ENCODE results near the gene SDHC. TPM values are rescaled to one million over a fixed set of nuclear protein-coding genes. Genes with fewer than 3 reads are reported as not detected.
"Not testable (repeated sequence)": the region's sequence is repeated elsewhere in the genome, so short reads cannot be mapped to it uniquely, and the experiment has no call there.

The SDHC gene
- total and polyA plus RNA-seq, 9 donors: 20.2 to 145 (median 131) TPM

DNA sequence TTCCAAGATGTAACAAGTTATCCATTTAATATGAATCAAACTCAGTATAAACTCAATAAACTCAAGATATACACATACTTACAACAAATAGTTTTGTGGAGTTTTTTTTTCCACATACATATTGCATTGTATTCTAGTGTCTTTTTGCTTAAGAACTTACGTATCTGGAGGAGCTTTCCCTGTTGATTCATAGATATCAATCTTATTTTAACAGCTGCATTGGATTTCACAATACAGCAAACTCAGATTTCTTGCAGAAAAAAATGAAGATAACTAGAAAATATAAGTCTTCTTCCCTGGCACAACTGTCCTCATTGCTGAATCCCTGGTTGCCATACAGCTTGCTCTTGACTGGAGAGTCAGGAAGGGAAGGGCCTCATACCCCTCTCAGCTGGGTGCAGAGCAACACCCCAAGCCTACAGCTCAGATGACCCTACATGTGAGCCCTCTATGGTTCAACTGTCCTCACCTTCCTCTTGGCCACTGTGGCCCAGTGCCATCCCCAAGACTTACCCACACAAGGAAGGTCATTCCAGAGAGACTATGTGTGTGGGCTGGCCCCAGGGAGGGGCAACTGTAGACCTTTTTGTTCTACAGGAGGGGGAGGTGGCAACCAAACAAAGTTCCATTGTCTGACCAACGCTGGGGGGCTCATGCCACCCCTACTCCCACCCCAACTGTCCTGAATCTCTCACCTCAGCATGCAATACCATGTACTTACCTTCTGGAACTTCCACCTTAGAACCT lies 6.1 kb upstream of the SDHC start:
- Histone ChIP-seq H3K9me3 (replicated peaks; ENCODE audit: control insufficient read depth, low read depth, low read length) (no peaks in the 10 kb centered on the region), H3K4me1 (ENCODE audit: control insufficient read depth, insufficient read depth, low read length) (peaks cover 26% of the 10 kb centered on the region), H3K27me3 (ENCODE audit: control insufficient read depth, insufficient read depth, low read length) (peaks cover 14% of the 10 kb centered on the region), H3K4me3 (ENCODE audit: low read length) (no peak overlapping the region), H3K36me3 (ENCODE audit: control insufficient read depth, insufficient read depth, low read length) (no peaks in the 10 kb centered on the region), H3K27ac (ENCODE audit: low read length) (no peak overlapping the region)
- no peak for DNase-seq
- 50% methylated on average over 1 of the region's 2 CpGs for WGBS (ENCODE audit: insufficient coverage)

- H3K27ac ChIP-seq (ENCODE audit: low read length): no peak within 1 kb of the TSS
- no peaks in the 10 kb centered on the region for H3K9me3 ChIP-seq (replicated peaks; ENCODE audit: control insufficient read depth, low read depth, low read length)
- no peak for DNase-seq
- H3K4me1 ChIP-seq (ENCODE audit: control insufficient read depth, insufficient read depth, low read length): peaks cover 32% of the 10 kb centered on the region
- peaks cover 14% of the 10 kb centered on the region for H3K27me3 ChIP-seq (ENCODE audit: control insufficient read depth, insufficient read depth, low read length)
- WGBS (ENCODE audit: insufficient coverage): 54% methylated on average over 2 of the region's 2 CpGs
- no peaks in the 10 kb centered on the region for H3K36me3 ChIP-seq (ENCODE audit: control insufficient read depth, insufficient read depth, low read length)
- H3K4me3 ChIP-seq (ENCODE audit: low read length): no peak within 1 kb of the TSS
Observed at GRCh38 chr1:161309868-161310267, 4.3 kb upstream of the SDHC start, which contains the start of gene MPZ. TSS of gene MPZ (minus strand) at chr1:161309968. CDS start at chr1:161309905, 63 bp downstream.

DNA sequence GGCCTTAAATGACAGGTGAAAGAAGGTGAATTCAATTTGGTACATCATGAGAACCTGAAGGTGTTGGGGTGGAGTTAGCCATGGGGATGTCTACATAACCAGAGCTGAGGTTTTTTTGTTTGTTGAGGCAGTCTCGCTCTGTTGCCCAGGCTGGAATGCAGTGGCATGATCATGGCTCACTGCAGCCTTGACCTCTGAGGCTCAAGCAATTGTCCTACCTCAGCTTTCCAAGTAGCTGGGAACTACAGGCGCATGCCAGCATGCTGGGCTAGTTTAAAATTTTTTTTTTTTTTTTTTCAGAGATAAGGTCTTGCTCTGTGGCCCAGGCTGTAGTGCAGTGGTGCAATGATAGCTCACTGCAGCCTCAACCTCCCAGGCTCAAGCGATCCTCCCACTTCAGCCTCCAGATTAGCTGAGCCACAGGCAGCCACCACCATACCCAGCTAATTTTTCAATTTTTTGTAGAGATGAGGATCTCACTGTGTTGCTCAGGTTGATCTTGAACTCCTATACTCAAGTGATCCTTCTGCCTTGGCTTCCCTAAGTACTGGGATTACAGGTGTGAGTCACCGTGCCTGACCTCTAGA lies 2.5 kb upstream of the SDHC start:
- H3K27me3 ChIP-seq (ENCODE audit: control insufficient read depth, insufficient read depth, low read length): peaks cover 14% of the 10 kb centered on the region
- no peak for DNase-seq
- H3K36me3 ChIP-seq (ENCODE audit: control insufficient read depth, insufficient read depth, low read length): no peaks in the 10 kb centered on the region
- 100% methylated on average over 1 of the region's 4 CpGs for WGBS (ENCODE audit: insufficient coverage)
- H3K27ac ChIP-seq (ENCODE audit: low read length): no peak overlapping the region
- peaks cover 20% of the 10 kb centered on the region for H3K4me1 ChIP-seq (ENCODE audit: control insufficient read depth, insufficient read depth, low read length)
- H3K4me3 ChIP-seq (ENCODE audit: low read length): no peak overlapping the region
- no peaks in the 10 kb centered on the region for H3K9me3 ChIP-seq (replicated peaks; ENCODE audit: control insufficient read depth, low read depth, low read length)

DNA sequence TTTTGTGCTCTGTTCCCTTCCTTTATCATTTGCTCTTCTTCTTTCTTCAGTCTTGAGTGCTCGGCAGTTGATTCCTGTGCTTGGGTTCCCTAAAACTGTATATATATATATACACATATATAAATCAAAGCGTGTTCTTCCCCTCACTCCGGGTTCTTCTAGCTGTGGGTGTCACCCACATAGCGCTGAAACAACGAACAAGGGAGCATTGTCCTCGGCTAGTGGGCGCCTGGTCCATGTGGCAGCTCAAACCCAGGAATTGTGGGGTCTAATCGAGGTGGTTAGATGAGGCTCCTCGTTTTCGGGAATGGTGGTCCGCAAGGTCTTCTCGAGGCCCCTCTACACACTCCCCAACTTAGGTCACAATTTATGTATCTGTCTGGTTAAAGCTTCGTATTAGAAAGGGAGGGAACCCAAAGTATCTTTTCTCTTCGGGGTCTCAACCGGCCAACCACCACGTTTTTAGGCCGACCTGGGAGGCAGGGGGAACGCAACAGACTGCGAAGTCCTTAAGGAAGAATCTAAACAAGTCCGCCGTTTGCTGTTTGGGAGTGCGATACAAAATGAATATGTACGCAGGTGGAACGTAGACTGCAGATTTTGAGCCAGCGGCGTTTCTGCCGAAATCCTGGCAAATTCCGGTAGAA lies 504 bp upstream of the SDHC start:
- DNase-seq: no peak
- Histone ChIP-seq H3K27ac (ENCODE audit: low read length) (peak overlapping the region; percentile 96), H3K36me3 (ENCODE audit: control insufficient read depth, insufficient read depth, low read length) (no peaks in the 10 kb centered on the region), H3K9me3 (replicated peaks; ENCODE audit: control insufficient read depth, low read depth, low read length) (no peaks in the 10 kb centered on the region), H3K27me3 (ENCODE audit: control insufficient read depth, insufficient read depth, low read length) (peaks cover 10% of the 10 kb centered on the region), H3K4me1 (ENCODE audit: control insufficient read depth, insufficient read depth, low read length) (peaks cover 14% of the 10 kb centered on the region), H3K4me3 (ENCODE audit: low read length) (peak overlapping the region; percentile 99)
- WGBS (ENCODE audit: insufficient coverage): 6% methylated on average over 16 of the region's 28 CpGs

- not testable (repeated sequence) for H3K27ac ChIP-seq (ENCODE audit: low read length); DNase-seq; H3K9me3 ChIP-seq (replicated peaks; ENCODE audit: control insufficient read depth, low read depth, low read length); H3K27me3 ChIP-seq (ENCODE audit: control insufficient read depth, insufficient read depth, low read length); H3K36me3 ChIP-seq (ENCODE audit: control insufficient read depth, insufficient read depth, low read length); H3K4me3 ChIP-seq (ENCODE audit: low read length)
- WGBS (ENCODE audit: insufficient coverage): 73% methylated on average over 7 of the region's 17 CpGs
- H3K4me1 ChIP-seq (ENCODE audit: control insufficient read depth, insufficient read depth, low read length): peaks cover 11% of the 10 kb centered on the region
Observed at GRCh38 chr1:161315841-161316674, 1.9 kb downstream of the SDHC start.

- Histone ChIP-seq H3K4me3 (ENCODE audit: low read length) (no peak overlapping the region), H3K9me3 (replicated peaks; ENCODE audit: control insufficient read depth, low read depth, low read length) (no peaks in the 10 kb centered on the region), H3K27me3 (ENCODE audit: control insufficient read depth, insufficient read depth, low read length) (no peaks in the 10 kb centered on the region), H3K4me1 (ENCODE audit: control insufficient read depth, insufficient read depth, low read length) (no peaks in the 10 kb centered on the region), H3K27ac (ENCODE audit: low read length) (no peak overlapping the region), H3K36me3 (ENCODE audit: control insufficient read depth, insufficient read depth, low read length) (peaks cover 31% of the 10 kb centered on the region)
- WGBS (ENCODE audit: insufficient coverage): 90% methylated on average over 2 of the region's 4 CpGs
- DNase-seq: no peak
Observed at GRCh38 chr1:161324020-161324419, 9.8 kb downstream of the SDHC start.

DNA sequence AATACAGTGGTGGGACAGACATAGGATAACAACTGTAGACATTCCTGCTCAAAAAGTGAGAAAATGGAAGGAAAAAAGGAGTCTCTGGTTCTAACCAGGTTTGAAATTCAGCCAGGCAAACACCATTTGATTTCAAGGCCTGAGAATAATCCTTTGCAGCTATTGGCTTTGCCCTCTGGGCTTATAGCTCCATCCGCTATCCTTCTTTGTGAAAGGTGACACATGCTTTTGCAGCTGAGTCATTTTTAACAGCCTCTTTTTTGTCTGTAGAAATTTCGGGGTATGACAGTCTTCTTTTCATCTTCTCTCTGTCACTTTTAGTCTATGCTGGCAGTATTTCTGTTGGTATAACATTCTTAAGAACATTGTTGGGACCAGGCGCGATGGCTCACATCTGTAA lies 16.2 kb downstream of the SDHC start:
- WGBS (ENCODE audit: insufficient coverage): 100% methylated on average over 2 of the region's 4 CpGs
- Histone ChIP-seq H3K4me3 (ENCODE audit: low read length) (no peak overlapping the region), H3K36me3 (ENCODE audit: control insufficient read depth, insufficient read depth, low read length) (peaks cover 38% of the 10 kb centered on the region), H3K9me3 (replicated peaks; ENCODE audit: control insufficient read depth, low read depth, low read length) (no peaks in the 10 kb centered on the region), H3K27me3 (ENCODE audit: control insufficient read depth, insufficient read depth, low read length) (no peaks in the 10 kb centered on the region), H3K4me1 (ENCODE audit: control insufficient read depth, insufficient read depth, low read length) (no peaks in the 10 kb centered on the region), H3K27ac (ENCODE audit: low read length) (no peak overlapping the region)
- DNase-seq: no peak

DNA sequence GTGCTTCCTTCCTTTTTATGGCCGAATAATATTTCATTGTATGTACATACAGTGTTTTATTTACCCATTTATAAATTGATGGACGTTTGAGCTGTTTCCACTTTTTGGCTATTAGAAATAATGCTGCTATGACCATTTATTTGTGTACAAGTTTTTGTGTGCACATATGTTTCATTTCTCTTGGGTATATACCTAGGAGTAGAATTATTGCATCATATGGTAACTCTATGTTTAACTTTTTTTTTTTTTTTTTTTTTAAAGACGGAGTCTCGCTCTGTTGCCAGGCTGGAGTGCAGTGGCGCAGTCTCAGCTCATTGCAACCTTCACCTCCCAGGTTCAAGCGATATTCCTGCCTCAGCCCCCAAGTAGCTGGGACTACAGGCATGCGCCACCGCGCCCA lies 19.0 kb downstream of the SDHC start:
- H3K4me3 ChIP-seq (ENCODE audit: low read length): no peak overlapping the region
- no peaks in the 10 kb centered on the region for H3K9me3 ChIP-seq (replicated peaks; ENCODE audit: control insufficient read depth, low read depth, low read length)
- H3K27me3 ChIP-seq (ENCODE audit: control insufficient read depth, insufficient read depth, low read length): no peaks in the 10 kb centered on the region
- DNase-seq: no peak
- H3K4me1 ChIP-seq (ENCODE audit: control insufficient read depth, insufficient read depth, low read length): no peaks in the 10 kb centered on the region
- no peak overlapping the region for H3K27ac ChIP-seq (ENCODE audit: low read length)
- H3K36me3 ChIP-seq (ENCODE audit: control insufficient read depth, insufficient read depth, low read length): peaks cover 36% of the 10 kb centered on the region
- WGBS (ENCODE audit: insufficient coverage): 100% methylated on average over 2 of the region's 9 CpGs

- no peak for DNase-seq
- H3K9me3 ChIP-seq (replicated peaks; ENCODE audit: control insufficient read depth, low read depth, low read length): no peaks in the 10 kb centered on the region
- no peak overlapping the region for H3K27ac ChIP-seq (ENCODE audit: low read length)
- no peaks in the 10 kb centered on the region for H3K27me3 ChIP-seq (ENCODE audit: control insufficient read depth, insufficient read depth, low read length)
- peaks cover 43% of the 10 kb centered on the region for H3K36me3 ChIP-seq (ENCODE audit: control insufficient read depth, insufficient read depth, low read length)
- WGBS (ENCODE audit: insufficient coverage): 94% methylated on average over 3 of the region's 3 CpGs
- no peaks in the 10 kb centered on the region for H3K4me1 ChIP-seq (ENCODE audit: control insufficient read depth, insufficient read depth, low read length)
- no peak overlapping the region for H3K4me3 ChIP-seq (ENCODE audit: low read length)
Observed at GRCh38 chr1:161335796-161336195, 21.6 kb downstream of the SDHC start.

- peaks cover 28% of the 10 kb centered on the region for H3K36me3 ChIP-seq (ENCODE audit: control insufficient read depth, insufficient read depth, low read length)
Observed at GRCh38 chr1:161342177-161342576, 28.0 kb downstream of the SDHC start.

More at GRCh38 chr1:161342177-161342576, 28.0 kb downstream of the SDHC start:
- no CpG with 5 or more reads among the region's 2 CpGs for WGBS (ENCODE audit: insufficient coverage)
- no peaks in the 10 kb centered on the region for H3K9me3 ChIP-seq (replicated peaks; ENCODE audit: control insufficient read depth, low read depth, low read length)
- H3K4me3 ChIP-seq (ENCODE audit: low read length): no peak overlapping the region
- no peaks in the 10 kb centered on the region for H3K4me1 ChIP-seq (ENCODE audit: control insufficient read depth, insufficient read depth, low read length)
- DNase-seq: peak; percentile 13
- no peak overlapping the region for H3K27ac ChIP-seq (ENCODE audit: low read length)
- no peaks in the 10 kb centered on the region for H3K27me3 ChIP-seq (ENCODE audit: control insufficient read depth, insufficient read depth, low read length)
